Muscle of back (tissue), 13 donors: ENCODE results near the gene OR4C11. TPM values are rescaled to one million over a fixed set of nuclear protein-coding genes. Genes with fewer than 3 reads are reported as not detected.

Experiments
- DNase-seq, 3 donors: peaks; one replicate each; pipeline versions ENCODE4 v3.0.0 to v3.0.0-alpha.2; 2013
- long read RNA-seq, 9 donors: transcript quantifications; one replicate each; lab custom pipeline, GENCODE V29; 2026
- polyA plus RNA-seq, 10 donors: library from polyadenylated mRNA; unstranded; fragments of 120-200 nt; gene quantifications; one replicate each; pipeline ENCODE4 v1.2.1, GENCODE V29; 2013; ENCODE audit not compliant: insufficient read length in 10 of 10

The OR4C11 gene
- polyA plus RNA-seq: not detected
- long read RNA-seq, donor 1: 0 reads
- long read RNA-seq, donor 2: 0 reads
- long read RNA-seq, donor 3: 0 reads
- long read RNA-seq, donor 4: 0 reads
- long read RNA-seq, donor 5: 0 reads
- long read RNA-seq, donor 6: 0 reads
- long read RNA-seq, donor 7: 0 reads
- long read RNA-seq, donor 8: 0 reads
- long read RNA-seq, donor 9: 0 reads

- no peak for DNase-seq
These were observed at the start of gene OR4C11 for GRCh38 chr11:55607545-55607944. Gene OR4C11 (minus strand): TSS chr11:55607645. CDS start chr11:55604373, 3,272 bp downstream.

- DNase-seq: no peak
These were observed 47.7 kb upstream of the OR4C11 start for GRCh38 chr11:55655096-55655495.

- no peak for DNase-seq
These were observed 45.1 kb upstream of the OR4C11 start for GRCh38 chr11:55652560-55652959.

- DNase-seq: no peak
These were observed 40.6 kb upstream of the OR4C11 start, which contains the start of gene OR4S2 for GRCh38 chr11:55648027-55648426. Gene OR4S2 (plus strand): TSS chr11:55648327. CDS start chr11:55650904, 2,577 bp downstream.

GRCh38 chr11:55634813-55635212 is 27.4 kb upstream of the OR4C11 start, which contains the start of gene OR4P4:
Gene OR4P4 (plus strand): TSS chr11:55635113.
- no peak for DNase-seq

- no peak for DNase-seq
These were observed 17.1 kb upstream of the OR4C11 start for GRCh38 chr11:55624531-55624930.

GRCh38 chr11:55572548-55572947 is 34.9 kb downstream of the OR4C11 start:
- no peak for DNase-seq

GRCh38 chr11:55571828-55572227 is 35.6 kb downstream of the OR4C11 start, which contains the start of gene OR4C16:
Gene OR4C16 (plus strand): TSS chr11:55572128. CDS start chr11:55572128, 0 bp downstream.
- DNase-seq: no peak

GRCh38 chr11:55554169-55554568 is 53.3 kb downstream of the OR4C11 start, which contains the start of gene OR4C15:
Gene OR4C15 (plus strand): TSS chr11:55554469. CDS start chr11:55554469, 0 bp downstream.
- no peak for DNase-seq

Other genes starting within 250 kb of the OR4C11 start
- gene OR4A15, start 239.7 kb downstream of the OR4C11 start, polyA plus RNA-seq: not detected
- gene OR4C15, start 53.2 kb downstream of the OR4C11 start, polyA plus RNA-seq: not detected
- gene OR4C16, start 35.5 kb downstream of the OR4C11 start, polyA plus RNA-seq: not detected
- under 1 TPM in 7 of 10 donors, not detected in 3; 0.07 to 0.13 (median 0.11) TPM for gene OR4P4, start 27.5 kb upstream of the OR4C11 start, polyA plus RNA-seq
- not detected for gene OR4S2, start 40.7 kb upstream of the OR4C11 start, polyA plus RNA-seq
- not detected for gene OR4C6, start 54.6 kb upstream of the OR4C11 start, polyA plus RNA-seq
- not detected for gene OR5D13, start 165.8 kb upstream of the OR4C11 start, polyA plus RNA-seq
- not detected for gene OR5D14, start 187.9 kb upstream of the OR4C11 start, polyA plus RNA-seq
- not detected for gene OR5L1, start 203.7 kb upstream of the OR4C11 start, polyA plus RNA-seq
- gene OR5D18, start 212.0 kb upstream of the OR4C11 start, polyA plus RNA-seq: not detected
- not detected for gene OR5L2, start 219.6 kb upstream of the OR4C11 start, polyA plus RNA-seq
- not detected for gene OR5D16, start 231.1 kb upstream of the OR4C11 start, polyA plus RNA-seq